Kidney (tissue), 14 donors: ENCODE measurements around the gene TNS3. TPM values are rescaled to one million over a fixed set of nuclear protein-coding genes. Genes with fewer than 3 reads are reported as not detected.

Experiments used
- DNase-seq, 5 donors: peaks; one replicate each; pipeline ENCODE4 v3.0.0-alpha.2; 2013 to 2020
- FAIRE-seq: peaks from 2 replicates; lab custom pipeline; 2012; peaks lifted over from hg19 to GRCh38; lab: Jason Lieb, UNC
- H3K27ac ChIP-seq, 2 donors: one replicate each; pipeline ENCODE4 v1.7.0; 2013; ENCODE audit warnings: low read depth in 2 of 2, low read length in 2 of 2, inconsistent platforms in 1 of 2
- H3K27me3 ChIP-seq: one replicate; pipeline ENCODE4 v1.7.1; 2013; ENCODE audit warnings: low read length, inconsistent platforms; ENCODE audit not compliant: control insufficient read depth, insufficient read depth
- H3K36me3 ChIP-seq, 3 donors: one replicate each; pipeline versions ENCODE4 v1.7.0 to v1.7.1; 2013; ENCODE audit warnings: low read length in 3 of 3, control low read depth in 1 of 3, inconsistent platforms in 1 of 3; ENCODE audit not compliant: insufficient read depth in 3 of 3, control insufficient read depth in 2 of 3
- H3K4me1 ChIP-seq, 3 donors: one replicate each; pipeline versions ENCODE4 v1.7.0 to v1.7.1; 2013; ENCODE audit warnings: low read length in 3 of 3, inconsistent platforms in 1 of 3, low read depth in 1 of 3; ENCODE audit not compliant: control insufficient read depth in 2 of 3, insufficient read depth in 2 of 3
- H3K4me3 ChIP-seq, 3 donors: one replicate each; pipeline versions ENCODE4 v1.7.0 to v1.8.1; 2013; ENCODE audit warnings: low read length in 3 of 3, control low read depth in 1 of 3, inconsistent platforms in 1 of 3
- H3K9ac ChIP-seq, 3 donors: one replicate each; pipeline versions ENCODE4 v1.7.0 to v1.7.1; 2013; ENCODE audit warnings: low read length in 3 of 3, control low read depth in 1 of 3, inconsistent platforms in 1 of 3
- H3K9me3 ChIP-seq, 3 donors: one replicate each; pipeline versions ENCODE4 v1.7.0 to v1.7.1; 2013; ENCODE audit warnings: low read length in 3 of 3, control low read depth in 1 of 3, inconsistent platforms in 1 of 3; ENCODE audit not compliant: control insufficient read depth in 2 of 3, insufficient read depth in 1 of 3
- intact Hi-C: fragments of 100-400 bp; cut with DNase I; formaldehyde crosslinking; loops from one replicate; pipeline ENCODE4 v1.11.1; 2022
- polyA plus RNA-seq: library from polyadenylated mRNA; stranded (reverse); fragments of 350-450 nt; fragmentation: Illumina TruSeq; extraction: RNeasy Lipid Tissue Mini Kit (QIAGEN cat#74804); gene quantifications from one replicate; pipeline ENCODE4 v1.2.3, GENCODE V29; 2014; ENCODE audit warnings: low read depth, low replicate concordance; ENCODE audit not compliant: insufficient read depth
- total RNA-seq: library from RNA; stranded (reverse); fragmentation: NEBNext Ultra II Directional; extraction: Animal tissue kit (Norgen Biotek cat#: 25700); gene quantifications from one replicate; pipeline ENCODE4 v1.2.1, GENCODE V29; 2021
- TF ChIP-seq, protein P1 (sequence below): IDR thresholded peaks from 3 replicates; pipeline ENCODE4 v1.5.1; 2012; ENCODE audit warnings: mild to moderate bottlenecking, moderate library complexity, borderline replicate concordance; ENCODE audit not compliant: insufficient read depth; ENCODE audit errors: extremely low read depth
- donor health status: control.
- donor health status: control.
- donor health status: control.
- donor health status: control.
- donor health status: control.
- donor health status: DM: yes; HTN: yes; CAD: no.
- donor health status: Normal renal cell carcinoma (clear cell type).

The TNS3 gene
- total and polyA plus RNA-seq, 2 donors from 2014 or later: 38.4 to 198 TPM

DNA sequence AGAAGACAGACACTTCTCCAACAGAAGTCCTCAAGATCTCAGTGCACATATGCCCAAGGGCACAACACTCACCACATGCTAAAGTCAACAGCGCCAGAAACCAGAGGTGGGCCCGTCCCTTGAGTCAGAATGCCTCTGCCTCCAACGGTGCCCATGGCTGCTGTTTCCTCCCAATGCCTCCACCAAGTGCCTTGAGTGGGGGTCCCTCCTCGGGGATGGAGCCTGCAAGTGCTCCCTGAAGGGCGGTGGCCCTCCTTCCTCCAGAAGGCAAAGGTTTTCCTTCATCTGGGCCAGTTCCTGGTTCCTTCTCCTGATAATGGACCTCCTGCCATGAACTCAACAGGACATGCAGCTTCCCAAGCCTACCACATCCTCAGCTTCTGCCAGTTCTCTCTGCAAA lies 58.5 kb downstream of the TNS3 start:
- TF ChIP-seq, protein P1, sequence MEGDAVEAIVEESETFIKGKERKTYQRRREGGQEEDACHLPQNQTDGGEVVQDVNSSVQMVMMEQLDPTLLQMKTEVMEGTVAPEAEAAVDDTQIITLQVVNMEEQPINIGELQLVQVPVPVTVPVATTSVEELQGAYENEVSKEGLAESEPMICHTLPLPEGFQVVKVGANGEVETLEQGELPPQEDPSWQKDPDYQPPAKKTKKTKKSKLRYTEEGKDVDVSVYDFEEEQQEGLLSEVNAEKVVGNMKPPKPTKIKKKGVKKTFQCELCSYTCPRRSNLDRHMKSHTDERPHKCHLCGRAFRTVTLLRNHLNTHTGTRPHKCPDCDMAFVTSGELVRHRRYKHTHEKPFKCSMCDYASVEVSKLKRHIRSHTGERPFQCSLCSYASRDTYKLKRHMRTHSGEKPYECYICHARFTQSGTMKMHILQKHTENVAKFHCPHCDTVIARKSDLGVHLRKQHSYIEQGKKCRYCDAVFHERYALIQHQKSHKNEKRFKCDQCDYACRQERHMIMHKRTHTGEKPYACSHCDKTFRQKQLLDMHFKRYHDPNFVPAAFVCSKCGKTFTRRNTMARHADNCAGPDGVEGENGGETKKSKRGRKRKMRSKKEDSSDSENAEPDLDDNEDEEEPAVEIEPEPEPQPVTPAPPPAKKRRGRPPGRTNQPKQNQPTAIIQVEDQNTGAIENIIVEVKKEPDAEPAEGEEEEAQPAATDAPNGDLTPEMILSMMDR: no peak
- Histone ChIP-seq H3K27ac (no peak overlapping the region), H3K9me3 (no peaks in the 10 kb centered on the region), H3K36me3 (peaks cover 4 to 47% (median 13%) of the 10 kb centered on the region in 3 donors), H3K4me1 (peaks cover 0 to 16% (median 9%) of the 10 kb centered on the region in 3 donors), H3K27me3 (no peaks in the 10 kb centered on the region), H3K4me3 (no peak overlapping the region), H3K9ac (no peak overlapping the region)
- DNase-seq (peak in 1 of 5 donors; percentile 29), FAIRE-seq (no peak)
- intact Hi-C loops: no loop called here

DNA sequence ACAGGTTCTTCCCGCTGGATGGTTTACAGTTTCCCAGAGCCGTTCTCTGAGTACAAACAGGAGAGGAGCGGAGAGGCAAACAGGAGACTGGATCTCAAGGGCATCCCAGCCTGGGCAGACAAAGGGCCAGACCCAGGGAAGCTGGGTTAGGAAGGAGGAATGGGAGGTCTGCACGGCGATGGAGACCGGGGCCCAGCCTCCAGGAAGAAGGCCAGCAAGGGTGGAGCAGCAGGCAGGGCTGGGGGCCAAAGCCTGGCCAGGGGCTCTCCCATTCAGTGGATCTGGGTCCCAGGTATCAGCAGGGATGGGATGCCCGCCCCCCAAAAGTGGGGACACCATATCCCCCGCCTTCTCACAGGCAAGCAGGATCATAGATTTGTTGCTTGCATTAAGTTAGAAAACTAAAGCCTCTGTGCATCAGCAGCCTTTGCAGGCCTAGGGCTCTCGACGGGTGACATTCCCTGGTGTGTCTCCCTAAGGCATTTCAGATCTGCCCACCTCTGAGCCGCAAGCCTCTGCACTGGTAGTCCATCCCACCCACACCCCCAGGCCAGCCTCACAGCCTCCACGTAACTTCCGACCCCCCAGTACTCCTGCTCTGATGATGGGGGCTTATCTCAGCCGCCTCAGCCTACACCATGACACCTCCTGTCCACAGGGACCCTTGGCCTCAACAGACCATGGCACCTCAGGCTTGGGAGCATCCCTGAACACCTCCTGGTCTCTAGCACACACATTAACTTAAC lies 59.9 kb downstream of the TNS3 start:
- intact Hi-C loops: no loop called here
- no peaks in the 10 kb centered on the region for H3K27me3 ChIP-seq
- H3K27ac ChIP-seq: peak overlapping the region in 1 of 2 donors; percentile 42
- peaks cover 0 to 15% (median 11%) of the 10 kb centered on the region in 3 donors for H3K4me1 ChIP-seq
- H3K4me3 ChIP-seq: no peak overlapping the region
- peak in 1 of 5 donors; percentile 55 for DNase-seq
- H3K9ac ChIP-seq: no peak overlapping the region
- peaks cover 4 to 36% (median 13%) of the 10 kb centered on the region in 3 donors for H3K36me3 ChIP-seq
- TF ChIP-seq, protein P1: no peak
- no peak for FAIRE-seq
- H3K9me3 ChIP-seq: no peaks in the 10 kb centered on the region

DNA sequence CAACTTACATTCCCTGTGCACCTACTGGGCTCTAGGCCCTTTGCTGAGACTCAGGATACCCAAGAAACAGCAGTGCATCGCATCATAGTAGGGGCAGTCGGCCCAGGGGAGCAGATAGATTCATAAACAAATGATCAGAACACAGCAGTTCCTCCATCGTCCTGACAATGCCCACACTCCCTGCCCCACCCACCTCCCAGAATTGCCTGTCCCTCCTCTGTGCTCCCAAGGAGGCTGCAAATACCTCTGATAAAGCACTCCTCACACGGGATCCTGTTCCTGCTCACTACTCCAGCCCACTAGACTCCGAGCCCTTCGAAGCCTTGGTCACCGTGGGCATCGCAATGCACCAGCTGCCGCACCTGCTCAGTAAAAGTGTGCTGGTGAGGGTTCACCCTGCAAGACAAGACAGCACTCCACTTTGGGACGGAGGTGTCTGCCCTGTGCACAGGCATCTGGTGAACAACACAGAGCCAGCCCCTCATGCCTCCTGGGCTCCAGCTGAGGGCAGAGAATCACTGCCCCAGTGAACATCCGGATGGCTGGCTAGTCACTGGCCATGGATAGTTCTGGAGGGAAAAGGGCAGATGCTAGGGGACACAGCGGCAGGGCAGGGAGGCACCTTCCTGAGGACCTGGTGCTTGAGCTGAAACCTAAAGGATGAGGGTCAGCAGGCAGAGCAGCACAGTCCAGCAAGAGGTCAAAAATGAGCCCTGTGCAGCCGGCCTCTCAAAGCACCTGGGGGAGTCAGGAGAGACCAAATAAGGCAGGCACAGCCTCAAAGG lies 60.7 kb downstream of the TNS3 start:
- Histone ChIP-seq H3K36me3 (peaks cover 4 to 34% (median 9%) of the 10 kb centered on the region in 3 donors), H3K27me3 (no peaks in the 10 kb centered on the region), H3K27ac (peak overlapping the region; percentile 48 to 73), H3K9me3 (no peaks in the 10 kb centered on the region), H3K9ac (no peak overlapping the region), H3K4me3 (no peak overlapping the region), H3K4me1 (peaks cover 0 to 15% (median 11%) of the 10 kb centered on the region in 3 donors)
- FAIRE-seq (no peak), DNase-seq (peak in 1 of 5 donors; percentile 51)
- intact Hi-C loops: no loop called here
- TF ChIP-seq, protein P1: no peak
